Measurements from ENCODE around the gene CDKN3.

The CDKN3 gene

DNA sequence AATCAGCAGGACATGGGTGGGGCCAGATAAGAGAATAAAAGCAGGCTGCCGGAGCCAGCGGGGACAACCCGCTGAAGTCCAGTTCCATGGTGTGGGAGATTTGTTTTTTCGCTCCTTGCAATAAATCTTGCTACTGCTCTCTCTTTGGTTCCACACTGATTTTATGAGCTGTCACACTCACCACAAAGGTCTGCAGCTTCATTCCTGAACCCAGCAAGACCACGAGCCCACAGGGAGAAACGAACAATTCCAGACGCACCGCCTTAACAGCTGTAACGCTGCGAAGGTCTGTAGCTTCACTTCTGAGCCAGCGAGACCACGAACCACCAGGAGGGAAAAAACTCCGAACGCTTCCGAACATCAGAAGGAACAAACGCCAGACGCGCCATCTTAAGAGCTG is 47.2 kb downstream of the CDKN3 start:
- no peak overlapping the region for H2AFZ ChIP-seq
- no peaks in the 10 kb centered on the region for H3K27me3 ChIP-seq (ENCODE audit: control insufficient read depth, insufficient read depth, low read length)
- H3K36me3 ChIP-seq (ENCODE audit: control insufficient read depth, insufficient read depth, low read length) = no peaks in the 10 kb centered on the region
- peaks cover 11% of the 10 kb centered on the region for H3K4me1 ChIP-seq
- H3K9me3 ChIP-seq (ENCODE audit: control insufficient read depth, low read length) = no peaks in the 10 kb centered on the region
- no peak overlapping the region for H3K27ac ChIP-seq
- H3K4me2 ChIP-seq (ENCODE audit: low read length) = no peak overlapping the region
- TF ChIP-seq, protein P1, sequence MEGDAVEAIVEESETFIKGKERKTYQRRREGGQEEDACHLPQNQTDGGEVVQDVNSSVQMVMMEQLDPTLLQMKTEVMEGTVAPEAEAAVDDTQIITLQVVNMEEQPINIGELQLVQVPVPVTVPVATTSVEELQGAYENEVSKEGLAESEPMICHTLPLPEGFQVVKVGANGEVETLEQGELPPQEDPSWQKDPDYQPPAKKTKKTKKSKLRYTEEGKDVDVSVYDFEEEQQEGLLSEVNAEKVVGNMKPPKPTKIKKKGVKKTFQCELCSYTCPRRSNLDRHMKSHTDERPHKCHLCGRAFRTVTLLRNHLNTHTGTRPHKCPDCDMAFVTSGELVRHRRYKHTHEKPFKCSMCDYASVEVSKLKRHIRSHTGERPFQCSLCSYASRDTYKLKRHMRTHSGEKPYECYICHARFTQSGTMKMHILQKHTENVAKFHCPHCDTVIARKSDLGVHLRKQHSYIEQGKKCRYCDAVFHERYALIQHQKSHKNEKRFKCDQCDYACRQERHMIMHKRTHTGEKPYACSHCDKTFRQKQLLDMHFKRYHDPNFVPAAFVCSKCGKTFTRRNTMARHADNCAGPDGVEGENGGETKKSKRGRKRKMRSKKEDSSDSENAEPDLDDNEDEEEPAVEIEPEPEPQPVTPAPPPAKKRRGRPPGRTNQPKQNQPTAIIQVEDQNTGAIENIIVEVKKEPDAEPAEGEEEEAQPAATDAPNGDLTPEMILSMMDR (IDR thresholded peaks at IDR 0.05) = no peak
- H3K9ac ChIP-seq = no peak overlapping the region
- H3K4me3 ChIP-seq (ENCODE audit: low read depth, low read length) = no peak overlapping the region
- H3K79me2 ChIP-seq = peaks cover 14% of the 10 kb centered on the region

DNA sequence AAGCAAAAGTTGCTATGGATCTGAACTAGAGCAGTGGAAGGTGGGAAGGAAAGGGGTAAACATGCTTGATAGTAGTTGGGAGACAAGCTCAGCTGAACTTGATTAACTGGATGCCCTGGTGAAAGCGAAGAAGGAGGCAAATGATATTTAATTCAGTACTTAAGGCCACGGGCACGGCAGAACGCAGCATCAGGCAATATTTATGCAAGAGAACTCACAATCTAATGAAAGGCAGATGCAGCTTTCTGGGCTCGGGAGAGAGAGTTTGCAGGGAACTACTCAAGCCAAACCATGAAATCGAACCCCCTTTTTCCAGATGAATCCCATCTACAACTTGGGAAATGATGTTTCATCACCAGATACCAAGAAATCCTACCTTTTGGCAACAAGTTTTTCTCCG is 47.9 kb downstream of the CDKN3 start:
- no peaks in the 10 kb centered on the region for H3K36me3 ChIP-seq (ENCODE audit: control insufficient read depth, insufficient read depth, low read length)
- no peaks in the 10 kb centered on the region for H3K27me3 ChIP-seq (ENCODE audit: control insufficient read depth, insufficient read depth, low read length)
- H3K4me1 ChIP-seq = peaks cover 11% of the 10 kb centered on the region
- no peak overlapping the region for H3K4me3 ChIP-seq (ENCODE audit: low read depth, low read length)
- no peak overlapping the region for H2AFZ ChIP-seq
- no peak overlapping the region for H3K4me2 ChIP-seq (ENCODE audit: low read length)
- peaks cover 8% of the 10 kb centered on the region for H3K79me2 ChIP-seq
- no peaks in the 10 kb centered on the region for H3K9me3 ChIP-seq (ENCODE audit: control insufficient read depth, low read length)
- TF ChIP-seq, protein P1 (IDR thresholded peaks at IDR 0.05) = no peak
- H3K27ac ChIP-seq = no peak overlapping the region
- H3K9ac ChIP-seq = no peak overlapping the region

DNA sequence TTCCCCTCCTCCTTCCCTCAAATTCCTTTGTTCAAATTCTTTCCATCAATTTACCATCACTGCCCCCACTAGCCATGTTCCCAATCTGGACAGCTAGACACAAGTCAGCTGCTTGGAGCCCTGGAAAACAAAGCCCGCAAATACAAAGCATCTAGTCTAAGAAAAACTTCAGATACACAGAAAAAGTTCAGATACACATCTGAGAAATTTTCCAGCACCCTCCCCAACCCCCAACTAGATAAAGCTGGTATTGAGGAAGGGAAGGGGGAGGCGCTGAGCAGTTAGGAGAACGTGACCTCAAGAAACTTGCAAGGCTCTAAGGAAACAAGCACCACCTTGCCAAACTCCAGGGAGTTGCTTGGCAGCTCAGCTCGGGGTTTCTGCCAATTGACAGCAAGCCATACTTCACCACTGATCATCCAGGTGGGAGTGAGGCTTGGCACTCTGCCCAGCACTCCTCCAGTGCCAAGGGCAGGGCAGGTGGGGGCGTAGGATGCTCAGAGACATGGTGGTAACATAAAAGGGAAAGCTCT is 49.4 kb downstream of the CDKN3 start:
- Histone ChIP-seq H3K4me2 (ENCODE audit: low read length) (no peak overlapping the region), H3K79me2 (no peaks in the 10 kb centered on the region), H3K4me3 (ENCODE audit: low read depth, low read length) (no peak overlapping the region), H3K9me3 (ENCODE audit: control insufficient read depth, low read length) (no peaks in the 10 kb centered on the region), H3K36me3 (ENCODE audit: control insufficient read depth, insufficient read depth, low read length) (no peaks in the 10 kb centered on the region), H3K9ac (no peak overlapping the region), H3K27ac (no peak overlapping the region), H3K4me1 (peaks cover 4% of the 10 kb centered on the region), H2AFZ (peak overlapping the region; percentile 16), H3K27me3 (ENCODE audit: control insufficient read depth, insufficient read depth, low read length) (no peaks in the 10 kb centered on the region)
- TF ChIP-seq, protein P1 (IDR thresholded peaks at IDR 0.05) = no peak

DNA sequence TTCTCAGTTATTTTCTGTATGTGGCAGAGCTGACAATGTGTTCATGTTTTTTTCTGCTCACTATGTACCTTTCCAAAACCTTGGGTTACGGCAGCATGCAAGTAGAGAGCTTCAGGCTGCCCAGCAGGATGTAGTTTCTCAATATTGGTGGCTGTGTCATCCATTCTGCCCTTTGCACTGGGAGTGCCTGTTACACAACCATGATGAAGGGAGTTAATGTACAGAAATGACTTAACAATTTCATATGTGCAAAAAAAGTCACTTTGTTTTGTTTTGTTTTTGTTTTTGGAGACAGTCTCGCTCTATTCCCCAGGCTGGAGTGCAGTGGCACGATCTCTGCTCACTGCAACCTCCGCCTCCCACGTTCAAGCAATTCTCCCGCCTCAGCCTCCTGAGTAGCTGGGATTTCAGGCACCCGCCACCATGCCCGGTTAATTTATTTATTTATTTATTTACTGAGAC is 50.5 kb downstream of the CDKN3 start:
- Histone ChIP-seq H3K9me3 (ENCODE audit: control insufficient read depth, low read length) (no peaks in the 10 kb centered on the region), H3K4me2 (ENCODE audit: low read length) (no peak overlapping the region), H3K79me2 (no peaks in the 10 kb centered on the region), H2AFZ (no peak overlapping the region), H3K27me3 (ENCODE audit: control insufficient read depth, insufficient read depth, low read length) (no peaks in the 10 kb centered on the region), H3K36me3 (ENCODE audit: control insufficient read depth, insufficient read depth, low read length) (no peaks in the 10 kb centered on the region), H3K27ac (no peak overlapping the region), H3K9ac (no peak overlapping the region), H3K4me3 (ENCODE audit: low read depth, low read length) (no peak overlapping the region), H3K4me1 (peaks cover 4% of the 10 kb centered on the region)
- TF ChIP-seq, protein P1 (IDR thresholded peaks at IDR 0.05) = no peak

DNA sequence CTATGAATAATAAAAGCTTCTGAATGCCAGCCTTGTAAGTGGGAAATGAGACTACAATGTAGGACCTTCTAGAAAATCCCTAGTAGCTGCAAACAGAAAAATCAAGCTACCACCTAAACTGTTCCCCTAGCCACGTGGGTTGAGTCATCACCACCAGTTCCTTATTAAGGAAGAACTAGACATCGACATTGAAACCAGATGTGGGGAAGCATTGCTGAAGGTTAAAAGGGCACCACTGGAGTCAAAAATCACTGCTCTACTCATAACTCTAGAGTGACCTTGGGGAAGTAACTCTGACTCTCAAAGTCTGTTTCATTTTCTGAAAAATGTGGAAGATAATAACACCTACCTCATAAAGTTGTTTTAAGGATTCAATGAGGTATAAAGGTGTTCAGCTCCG is 53.7 kb downstream of the CDKN3 start:
- no peak overlapping the region for H3K4me2 ChIP-seq (ENCODE audit: low read length)
- H3K4me3 ChIP-seq (ENCODE audit: low read depth, low read length) = no peak overlapping the region
- no peaks in the 10 kb centered on the region for H3K36me3 ChIP-seq (ENCODE audit: control insufficient read depth, insufficient read depth, low read length)
- TF ChIP-seq, protein P1 (IDR thresholded peaks at IDR 0.05) = no peak
- H3K9me3 ChIP-seq (ENCODE audit: control insufficient read depth, low read length) = no peaks in the 10 kb centered on the region
- no peak overlapping the region for H2AFZ ChIP-seq
- H3K27ac ChIP-seq = no peak overlapping the region
- H3K27me3 ChIP-seq (ENCODE audit: control insufficient read depth, insufficient read depth, low read length) = no peaks in the 10 kb centered on the region
- no peak overlapping the region for H3K9ac ChIP-seq
- no peaks in the 10 kb centered on the region for H3K79me2 ChIP-seq
- H3K4me1 ChIP-seq = peaks cover 4% of the 10 kb centered on the region

Data from parathyroid adenoma (tissue), 2 donors.